Stimulated activated CD8-positive, alpha-beta memory T cell treated with anti-CD3 and anti-CD28 coated beads, Interleukin-2, amount 100 ng/mL, for 1 hour (primary cell): ENCODE data around the gene PRXL2B.

Experiments
- DNase-seq, 2 donors: peaks; one replicate each; pipeline ENCODE4 v3.0.0-alpha.2; 2020; ENCODE audit warnings: low read depth in 2 of 2

Gene PRXL2B

DNA sequence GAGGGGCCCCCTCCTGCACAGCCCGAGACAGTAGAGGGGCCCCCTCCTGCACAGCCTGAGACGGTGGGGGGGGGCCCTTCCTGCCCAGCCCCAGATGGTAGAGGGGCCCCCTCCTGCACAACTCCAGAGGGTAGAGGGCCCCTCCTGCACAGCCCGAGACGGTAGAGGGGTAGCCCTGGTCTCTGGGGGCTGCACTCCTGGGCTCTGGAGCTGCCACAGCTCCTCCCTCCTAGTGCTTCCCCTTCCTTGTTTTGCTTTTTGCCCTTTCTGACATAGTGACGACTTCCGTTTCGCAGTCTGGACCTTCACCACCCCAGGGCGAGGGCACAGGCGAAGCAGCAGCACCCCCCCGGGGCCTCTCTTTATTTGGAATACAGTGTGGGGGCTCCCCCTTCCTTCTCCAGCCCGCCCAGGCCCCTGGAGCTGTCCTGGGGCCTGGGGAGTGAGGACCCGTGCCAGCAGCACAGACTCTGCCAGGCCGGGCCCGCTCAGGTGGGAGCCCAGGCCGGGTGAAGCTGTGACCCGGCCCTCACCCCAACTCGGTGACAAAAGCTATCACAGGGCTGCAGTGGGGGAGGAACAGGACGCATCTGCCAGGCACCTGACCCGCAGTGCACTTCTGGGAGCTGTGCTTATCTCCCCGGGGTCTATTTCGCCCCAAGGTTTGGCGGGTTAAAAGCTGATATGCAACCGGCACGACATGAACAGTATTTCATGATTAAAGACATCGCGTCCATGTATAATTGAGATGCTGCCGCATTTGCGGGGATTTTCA, 1.1 kb upstream of the PRXL2B start:
- DNase-seq, result peak in 1 of 2 donors; percentile 47

DNA sequence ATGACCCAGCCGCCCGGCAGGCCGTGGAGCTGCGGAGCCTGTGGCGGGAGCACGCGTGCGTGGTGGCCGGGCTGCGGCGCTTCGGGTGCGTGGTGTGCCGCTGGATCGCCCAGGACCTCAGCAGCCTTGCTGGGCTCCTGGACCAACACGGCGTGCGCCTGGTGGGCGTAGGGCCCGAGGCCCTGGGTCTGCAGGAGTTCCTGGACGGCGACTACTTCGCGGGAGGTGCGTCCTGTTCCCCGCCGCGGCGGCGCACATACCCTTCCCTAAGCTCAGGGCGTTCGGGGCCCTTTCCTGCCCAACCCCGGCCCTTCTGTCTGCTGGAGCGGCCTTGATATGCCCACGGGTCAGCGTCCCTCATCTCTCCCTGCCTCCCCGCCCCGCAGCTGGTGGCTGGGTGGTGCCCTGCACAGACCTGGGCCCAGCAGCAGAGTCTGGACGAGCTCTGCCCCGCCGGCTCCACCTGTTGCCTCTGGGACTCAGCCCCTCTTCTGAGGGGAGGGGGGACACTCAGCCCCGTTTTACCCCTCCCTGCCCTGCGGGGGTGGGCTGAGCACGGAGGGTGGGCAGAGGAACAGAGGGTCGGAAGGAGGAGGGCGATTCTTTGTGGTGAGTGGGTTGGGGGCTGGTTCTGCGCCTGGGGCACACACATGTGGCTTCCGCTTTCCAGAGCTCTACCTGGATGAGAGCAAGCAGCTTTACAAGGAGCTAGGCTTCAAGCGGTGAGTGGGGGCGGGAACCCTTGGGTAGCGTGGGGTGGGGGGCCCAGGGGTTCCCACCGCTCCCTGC, 688 bp downstream of the PRXL2B start:
- DNase-seq, result no peak

DNA sequence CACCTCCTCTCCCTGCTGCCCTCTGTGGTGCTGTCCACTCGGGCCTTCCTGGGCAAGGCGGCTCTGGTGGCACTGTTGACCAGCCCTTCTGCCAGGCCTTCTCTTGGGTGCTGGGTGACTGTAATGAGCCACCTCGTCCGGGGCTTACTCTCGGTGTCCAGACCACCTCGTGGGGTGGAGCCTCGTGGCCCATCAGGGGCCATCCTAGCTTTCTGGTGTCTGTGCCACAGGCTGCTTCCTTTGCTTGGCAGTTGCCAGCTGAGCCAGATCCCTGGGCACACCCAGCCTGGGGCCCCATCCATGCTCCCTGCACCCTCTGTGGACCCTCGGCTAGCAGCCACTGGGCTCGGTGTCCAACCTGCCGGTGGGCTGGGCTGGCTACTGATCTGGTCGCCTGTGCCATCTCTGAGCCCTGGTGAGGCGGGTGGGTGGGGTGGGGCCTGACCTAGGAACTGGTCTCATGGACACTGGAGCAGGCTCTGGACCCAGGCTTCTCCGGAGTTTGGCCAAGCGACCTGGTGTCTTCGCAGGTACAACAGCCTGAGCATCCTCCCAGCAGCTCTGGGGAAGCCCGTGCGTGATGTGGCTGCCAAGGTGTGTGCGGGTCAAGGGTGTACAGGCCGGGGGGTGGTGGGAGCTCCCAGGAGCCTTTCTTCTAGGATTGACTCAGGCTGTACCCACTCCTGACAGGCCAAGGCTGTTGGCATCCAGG, 1.4 kb downstream of the PRXL2B start:
- no peak for DNase-seq

DNA sequence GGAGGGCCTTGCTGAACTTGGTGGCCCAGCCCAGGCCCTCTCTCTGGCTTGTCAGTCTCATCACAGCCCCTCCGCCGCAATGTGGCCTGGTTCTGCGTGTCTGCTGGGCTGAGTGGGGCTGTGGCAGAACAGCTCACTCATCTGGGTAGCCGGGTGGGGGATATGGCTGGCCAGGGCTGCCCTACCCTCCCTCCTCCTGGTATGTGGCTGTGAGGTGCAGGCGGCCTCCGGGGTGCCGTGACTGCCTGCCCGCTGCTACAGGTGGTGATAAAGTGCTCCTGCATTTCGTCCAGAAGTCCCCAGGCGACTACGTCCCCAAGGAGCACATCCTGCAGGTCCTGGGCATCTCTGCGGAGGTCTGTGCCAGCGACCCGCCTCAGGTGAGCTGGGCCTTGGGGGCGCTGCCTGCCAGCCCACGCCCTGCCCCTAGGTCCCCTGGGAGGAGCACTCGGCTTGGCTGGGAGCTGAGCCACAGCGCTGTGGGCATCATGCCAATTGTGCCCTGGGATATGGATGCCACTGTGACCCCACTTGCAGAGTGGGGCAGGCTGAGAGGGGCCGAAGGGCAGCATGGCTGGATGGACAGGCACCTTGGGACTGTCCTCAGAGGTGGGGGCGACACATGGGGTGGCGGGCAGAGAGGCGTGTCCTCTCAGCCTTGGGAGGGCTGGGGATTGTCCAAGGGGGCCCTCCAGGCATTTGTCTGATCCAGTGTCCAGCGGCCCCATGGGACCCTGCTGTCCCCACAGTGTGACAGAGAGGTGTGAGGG, 2.3 kb downstream of the PRXL2B start:
- DNase-seq, result no peak

DNA sequence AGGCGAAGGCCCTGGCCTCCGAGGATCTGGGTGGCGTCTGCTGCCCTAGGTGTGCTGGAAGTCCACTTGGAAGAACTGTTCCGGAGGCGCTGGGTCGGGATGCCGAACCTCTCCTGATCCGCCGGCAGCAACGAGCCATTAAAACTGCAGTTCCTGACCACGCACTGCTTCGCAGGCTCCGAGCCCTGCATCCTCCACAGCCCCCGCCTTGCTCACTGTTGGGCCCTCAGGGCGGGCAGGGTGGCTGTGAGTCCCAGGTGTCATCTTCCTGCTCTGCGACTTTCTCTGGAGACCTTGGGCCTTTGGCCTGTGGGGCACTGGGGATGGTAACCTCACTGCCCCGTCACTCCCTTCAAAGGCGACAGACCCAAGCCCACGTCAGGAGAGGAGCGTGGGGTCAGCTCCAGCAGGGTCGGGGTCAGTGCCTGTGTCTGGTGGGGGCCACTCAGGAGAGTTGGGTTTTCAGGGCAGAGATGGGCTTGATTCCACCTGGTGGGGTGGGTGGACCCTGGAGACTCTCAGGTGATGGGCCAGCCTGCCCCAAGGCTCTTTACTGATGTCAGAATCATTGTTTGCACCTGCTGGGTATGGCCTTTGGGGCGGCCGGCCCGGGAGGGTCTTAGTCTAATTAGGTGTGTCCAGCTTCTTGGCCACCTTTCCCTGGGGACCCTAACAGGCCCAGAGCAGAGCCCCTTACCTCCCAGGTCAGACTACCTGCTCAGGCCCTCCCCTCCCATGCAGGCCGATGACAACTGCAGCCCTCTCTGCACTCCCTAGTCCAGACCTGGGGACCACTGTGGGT, 3.1 kb downstream of the PRXL2B start:
- DNase-seq, result no peak

DNA sequence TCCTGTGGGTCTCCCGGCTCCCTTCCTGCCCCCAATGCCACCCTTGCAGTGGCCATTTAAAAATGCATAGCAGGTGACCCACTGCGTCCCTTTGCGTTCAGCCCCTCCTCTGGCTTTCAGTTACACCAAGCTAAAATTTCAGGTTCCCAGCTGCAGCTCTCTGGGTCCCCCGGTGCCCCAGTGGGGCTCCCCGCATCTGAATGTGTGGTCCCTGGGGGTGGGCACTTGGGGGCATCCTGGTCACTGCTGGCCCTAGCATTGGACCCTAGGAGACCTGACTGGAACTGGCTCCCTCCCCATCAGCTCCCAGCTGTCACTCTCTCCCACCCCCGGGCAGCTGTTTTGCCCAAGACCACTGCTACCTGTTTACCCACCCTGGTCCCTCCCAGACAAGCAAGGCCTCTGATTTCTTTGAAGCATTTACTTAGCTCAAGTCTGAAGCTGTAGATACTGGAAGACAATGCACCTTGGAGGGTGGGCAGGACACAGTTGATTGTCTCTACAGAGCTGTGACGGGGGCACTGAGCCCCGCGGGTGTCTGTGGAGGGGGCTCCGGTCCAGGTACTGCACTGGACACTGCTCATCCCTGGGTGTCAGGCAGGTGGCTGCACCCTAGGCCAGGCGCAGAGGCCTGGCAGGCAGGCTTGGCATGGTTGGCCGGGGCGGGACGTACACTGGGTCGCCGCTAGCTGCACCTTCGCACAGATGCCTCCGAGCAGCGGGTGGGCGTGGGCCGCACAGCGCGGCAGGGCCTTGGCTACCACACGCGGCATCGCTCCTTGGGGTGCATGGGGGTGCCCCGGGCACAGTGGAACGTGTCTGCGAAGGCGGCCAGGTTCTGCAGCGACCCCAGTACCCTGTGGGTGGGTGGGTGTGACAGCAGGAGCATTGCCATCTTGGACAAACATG, 3.9 kb downstream of the PRXL2B start:
- no peak for DNase-seq

DNA sequence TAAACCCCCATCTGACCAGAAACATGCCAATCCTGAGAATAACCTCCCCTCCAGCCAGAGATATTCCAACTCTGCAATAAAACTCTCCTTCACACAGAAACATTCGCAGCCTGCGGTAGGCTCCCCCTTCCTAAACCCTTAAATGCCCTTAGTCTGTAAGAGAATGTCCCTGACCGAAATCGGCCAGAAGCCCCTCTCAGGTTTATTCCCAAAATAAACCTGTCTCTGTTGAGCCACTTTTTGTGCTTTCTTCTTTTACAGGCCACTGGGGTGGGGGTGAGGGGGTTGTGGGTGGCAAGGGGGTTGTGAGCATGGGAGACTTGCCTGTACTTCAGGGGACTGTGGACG, 4.6 kb downstream of the PRXL2B start:
- DNase-seq, result no peak

DNA sequence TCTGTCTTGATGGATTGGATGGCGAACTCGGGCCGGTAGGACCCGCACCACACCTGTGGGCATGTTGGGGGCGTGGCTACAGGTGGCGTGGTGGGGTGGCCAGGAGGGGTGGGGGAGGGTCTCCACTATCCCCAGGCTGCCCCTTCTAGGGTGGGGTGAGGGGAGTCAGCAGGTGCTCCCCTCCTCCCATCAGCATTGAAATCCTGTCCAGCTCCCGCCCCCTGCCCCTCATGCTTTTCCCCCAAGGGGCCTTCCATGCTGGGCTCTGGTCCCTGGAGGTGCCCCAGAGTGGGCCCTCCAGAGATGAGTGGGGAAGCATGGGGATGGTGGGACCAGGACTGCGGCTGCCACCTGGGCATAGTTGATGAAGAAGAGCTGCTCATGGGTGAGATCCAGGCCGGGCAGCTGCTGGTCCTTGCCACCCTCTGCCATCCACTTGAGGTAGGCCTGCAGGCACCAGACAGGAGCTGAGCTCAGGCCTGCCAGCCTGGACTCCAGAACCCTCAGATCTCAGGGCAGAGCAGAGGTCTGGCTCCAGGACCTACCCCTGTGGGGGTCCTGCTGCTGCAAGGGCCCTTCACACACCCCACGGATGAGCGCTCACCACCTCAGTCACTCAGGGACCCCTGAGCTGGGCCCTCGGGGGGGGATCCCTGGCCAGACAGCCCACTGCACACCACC, 5.1 kb downstream of the PRXL2B start:
- DNase-seq, result no peak

DNA sequence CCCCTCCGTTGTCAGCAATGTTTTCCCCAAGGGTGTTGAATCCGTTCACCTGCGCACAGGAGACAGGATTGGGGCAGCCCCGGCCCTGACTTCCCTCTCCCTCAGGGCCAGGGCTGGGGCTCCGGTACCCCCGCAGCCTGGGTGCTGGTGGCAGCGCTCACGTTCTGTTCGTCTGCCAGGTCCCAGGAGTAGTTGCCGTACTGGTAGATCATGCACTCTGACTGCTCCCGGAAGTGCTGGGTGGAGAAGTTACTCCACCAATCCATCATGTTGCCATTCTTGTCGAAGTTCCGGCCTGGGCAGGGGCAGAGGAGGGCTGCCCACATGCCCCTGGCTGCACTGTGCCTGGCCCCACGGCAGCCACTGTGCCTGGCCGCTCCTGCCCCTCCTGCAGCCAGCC, 6.1 kb downstream of the PRXL2B start:
- DNase-seq, result no peak

DNA sequence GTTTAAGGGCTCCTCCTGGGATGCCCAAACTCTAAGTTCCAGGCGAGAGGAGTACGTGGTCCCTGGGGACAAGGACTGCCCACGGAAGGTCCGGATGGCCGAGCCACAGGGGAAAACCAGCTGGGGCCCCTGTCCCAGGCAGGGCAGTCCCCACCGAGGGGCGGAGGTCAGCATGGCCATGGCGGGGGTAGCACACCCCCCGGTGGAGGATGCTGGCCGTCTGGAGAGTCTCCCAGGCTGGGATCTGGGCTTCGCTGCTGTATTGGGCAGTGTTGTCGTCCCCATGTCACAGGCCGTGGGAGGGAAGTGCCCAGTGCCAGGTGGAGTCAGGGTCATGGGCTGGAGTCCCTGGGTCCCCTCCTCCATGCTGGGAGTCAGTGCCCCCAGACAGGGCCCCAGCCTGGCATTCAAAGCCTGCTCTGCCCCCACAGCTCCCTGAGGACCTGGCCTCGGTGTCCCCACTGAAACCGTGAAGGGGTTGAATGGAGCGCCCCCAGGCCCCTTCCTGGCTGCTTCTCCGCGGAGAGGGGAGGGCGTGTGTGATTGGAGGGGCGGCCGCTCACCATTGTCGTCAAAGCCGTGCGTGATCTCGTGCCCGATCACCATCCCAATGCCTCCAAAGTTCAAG, 6.8 kb downstream of the PRXL2B start:
- no peak for DNase-seq

DNA sequence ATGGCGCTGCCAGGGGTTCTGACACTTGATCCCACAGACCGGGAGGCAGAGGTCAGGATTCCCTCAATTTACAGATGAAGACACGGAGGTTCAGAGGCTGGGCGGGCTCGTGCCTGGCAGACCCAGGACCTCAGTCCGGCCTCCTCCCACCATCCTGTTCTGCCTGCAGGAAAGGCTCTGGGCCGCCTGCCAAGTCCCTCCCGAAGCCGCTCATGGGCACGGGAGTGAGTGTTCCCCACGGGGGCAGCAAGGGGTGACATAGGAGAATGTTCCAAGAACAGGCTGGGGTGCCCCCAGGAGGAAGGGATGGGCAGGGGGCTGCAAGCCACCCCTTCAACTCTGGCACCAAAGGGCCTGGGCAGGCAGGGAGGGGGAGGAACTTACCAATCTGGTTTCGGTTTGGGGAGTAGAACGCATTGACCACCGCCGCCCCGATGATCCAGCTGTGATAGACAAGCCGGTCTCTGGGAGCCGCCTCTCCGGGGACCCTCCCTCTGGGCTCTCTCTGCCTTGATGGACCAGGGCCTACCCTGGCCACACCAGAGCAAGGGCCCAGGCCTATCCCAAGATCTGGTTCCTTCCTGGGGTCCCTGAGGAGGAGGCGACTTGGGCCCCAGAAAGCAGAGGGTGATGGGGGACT, 7.5 kb downstream of the PRXL2B start:
- no peak for DNase-seq

DNA sequence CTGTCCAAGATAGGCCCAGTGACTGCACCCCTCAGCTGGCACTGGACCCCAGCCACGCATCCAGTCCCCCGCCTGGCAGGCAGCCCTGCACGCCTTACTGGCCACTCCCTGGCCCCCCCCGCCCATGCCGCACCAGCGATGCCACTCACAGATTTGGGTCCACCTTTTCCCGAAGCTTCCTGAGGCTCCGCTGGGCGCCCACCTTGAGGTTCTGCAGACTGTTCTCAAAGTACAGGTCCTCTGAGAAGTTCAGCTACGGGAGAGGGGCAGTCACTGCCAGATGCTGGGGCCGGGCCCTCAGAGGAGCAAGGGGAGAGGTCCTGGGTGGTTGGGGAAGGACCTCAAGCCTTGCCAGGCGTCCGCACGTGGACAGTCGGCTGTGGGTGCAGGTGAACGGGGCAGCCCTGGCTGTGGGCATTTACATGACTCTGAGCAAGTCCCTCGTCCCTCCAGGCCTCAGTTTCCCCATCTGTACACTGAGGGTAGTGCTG, 8.1 kb downstream of the PRXL2B start:
- no peak for DNase-seq

DNA sequence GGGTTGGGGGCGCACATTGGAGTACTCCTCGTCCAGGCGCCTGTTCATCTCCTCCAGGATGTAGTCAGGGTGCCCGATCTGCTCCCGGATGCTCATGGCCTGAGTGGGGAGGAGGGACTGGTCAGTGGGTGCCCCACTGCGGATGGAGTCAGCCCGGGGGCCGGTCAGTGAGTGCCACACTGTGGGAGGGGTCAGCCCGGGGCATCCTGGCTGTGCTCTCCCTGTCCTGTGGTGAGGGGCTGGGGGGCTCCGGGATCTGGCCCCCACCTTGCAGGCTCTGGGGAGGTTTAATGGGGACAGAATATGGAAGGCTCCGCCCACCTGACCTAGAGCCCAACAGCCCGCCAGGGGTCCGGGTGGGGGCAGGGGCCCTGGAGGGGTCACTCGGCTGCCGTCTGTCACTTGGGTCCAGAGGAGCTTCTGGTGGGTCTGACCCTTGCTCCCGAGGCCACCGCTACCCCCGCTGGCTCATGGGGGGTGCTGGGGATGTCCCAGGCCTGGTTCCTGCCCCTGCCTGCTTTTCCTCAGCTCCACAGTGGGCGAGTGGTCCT, 8.8 kb downstream of the PRXL2B start:
- no peak for DNase-seq

DNA sequence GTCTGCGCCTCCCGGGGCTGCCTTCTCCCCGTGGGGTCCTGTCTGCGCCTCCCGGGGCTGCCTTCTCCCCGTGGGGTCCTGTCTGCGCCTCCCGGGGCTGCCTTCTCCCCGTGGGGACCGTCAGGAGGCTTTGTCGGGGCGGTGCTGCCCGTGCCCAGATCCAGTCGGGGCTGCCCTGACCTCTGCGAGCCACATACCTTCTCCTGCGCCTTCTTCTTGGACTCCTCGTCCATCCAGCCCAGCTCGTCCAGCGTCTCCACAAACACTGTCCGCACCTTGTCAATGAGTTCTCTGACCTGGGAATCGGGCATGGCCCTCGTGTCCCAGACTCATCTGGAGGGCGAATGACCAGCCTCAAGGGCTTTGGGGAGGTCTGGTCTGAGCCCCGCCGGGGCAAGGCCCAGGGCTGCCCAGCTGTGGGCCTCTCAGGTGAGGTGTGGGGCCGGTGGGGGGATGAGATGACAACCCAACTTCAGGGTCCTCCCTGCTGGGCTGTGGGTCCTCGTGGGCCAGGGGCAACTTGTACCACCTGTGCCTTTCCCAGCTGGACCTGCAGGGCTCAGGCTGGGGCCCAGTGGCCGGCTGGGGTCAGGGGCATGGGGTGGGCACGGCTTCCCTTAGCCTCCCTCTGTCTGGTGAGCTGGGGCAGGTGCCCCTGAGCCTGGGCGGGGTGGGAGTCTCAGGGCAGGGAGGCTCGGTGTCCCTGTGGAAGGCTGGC, 9.4 kb downstream of the PRXL2B start:
- DNase-seq, result no peak

DNA sequence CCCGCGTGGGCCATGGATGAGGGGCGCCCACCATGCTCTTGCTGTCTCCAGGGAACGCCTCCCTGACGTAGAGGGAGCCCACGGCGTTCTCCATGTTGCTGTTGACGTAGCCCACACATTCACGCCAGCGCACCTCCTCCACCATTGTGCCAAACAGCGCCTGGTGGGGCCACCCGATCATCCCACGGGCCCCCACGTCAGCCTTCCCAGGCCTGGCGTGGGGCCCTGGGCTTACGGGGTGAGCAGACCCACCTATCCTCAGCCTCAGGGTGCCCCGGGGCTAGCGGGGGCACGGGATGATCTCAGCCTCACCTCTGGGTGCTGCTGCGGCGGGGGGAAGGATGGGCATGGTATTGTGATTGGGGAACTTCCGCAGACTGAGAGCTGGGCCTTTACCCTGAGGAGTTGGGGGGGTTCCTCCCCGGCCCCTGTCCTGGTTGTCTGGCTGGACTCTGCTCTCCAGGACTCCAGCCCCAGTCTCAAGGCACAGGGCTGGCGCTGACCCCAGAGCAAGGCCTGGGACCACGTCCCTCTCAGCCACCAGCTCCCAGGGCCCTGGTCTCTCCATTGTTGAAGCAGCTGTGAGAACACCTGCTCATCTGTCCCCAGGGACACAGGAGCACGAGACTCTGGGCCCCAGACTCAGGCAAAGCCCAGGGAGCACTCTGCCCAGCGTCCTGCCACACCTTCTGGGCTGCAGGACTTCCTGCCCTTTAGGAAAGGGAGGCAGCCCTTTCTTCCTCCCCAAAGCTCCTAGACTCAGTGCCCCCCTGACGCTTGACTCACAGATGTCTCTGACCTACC, 10.2 kb downstream of the PRXL2B start:
- DNase-seq, result no peak
